Measurements from ENCODE around the gene PDZD4. TPM values are rescaled to one million over a fixed set of nuclear protein-coding genes. Genes with fewer than 3 reads are reported as not detected.

Gene PDZD4
- total and polyA plus RNA-seq, 9 of the 15 experiments (the other 6 are each of a cell fraction or from before 2014, with no cell fraction given), result 0.05 to 0.38 (median 0.07) TPM; not detected in 5

DNA sequence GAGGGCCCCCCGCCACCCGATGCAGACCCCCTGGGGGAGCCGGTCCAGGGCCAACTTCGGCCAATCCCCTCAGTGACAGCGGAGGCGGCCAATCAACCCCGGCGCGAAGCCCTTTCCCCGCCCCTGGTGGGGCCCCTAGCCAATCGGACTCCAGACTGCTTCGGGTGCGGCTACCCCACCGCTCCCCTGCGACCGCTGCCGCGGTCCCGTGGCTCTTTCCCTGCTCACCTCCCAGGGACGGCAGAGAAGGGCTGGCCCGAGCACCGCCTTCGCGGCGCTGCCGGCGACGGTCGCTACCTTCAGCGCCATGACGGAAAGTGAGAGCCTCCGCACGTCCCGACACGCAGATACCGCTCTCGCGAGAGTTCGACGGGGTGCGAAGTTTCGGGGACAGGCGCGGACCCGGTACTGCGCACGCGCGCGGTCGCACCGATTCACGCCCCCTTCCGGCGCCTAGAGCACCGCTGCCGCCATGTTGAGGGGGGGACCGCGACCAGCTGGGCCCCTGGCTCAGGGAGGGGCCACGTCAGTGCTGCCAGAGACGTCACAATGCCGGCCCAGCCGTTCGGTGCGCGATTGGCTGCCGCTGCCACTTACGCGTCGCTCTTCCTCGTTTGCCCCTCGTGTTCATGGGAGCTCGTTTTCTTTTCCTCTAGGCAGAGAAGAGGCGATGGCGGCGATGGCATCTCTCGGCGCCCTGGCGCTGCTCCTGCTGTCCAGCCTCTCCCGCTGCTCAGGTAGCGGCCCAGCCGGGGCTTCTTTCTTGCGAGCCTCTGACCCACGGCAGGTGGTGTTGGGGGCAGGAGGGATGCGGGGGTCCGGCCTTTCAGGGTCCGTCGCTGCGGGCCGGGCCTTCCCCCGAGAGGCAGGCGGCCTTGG is 36.1 kb downstream of the PDZD4 start, which contains the start of the genes IDH3G and SSR4 (continued):
- TF ChIP-seq, protein P1, sequence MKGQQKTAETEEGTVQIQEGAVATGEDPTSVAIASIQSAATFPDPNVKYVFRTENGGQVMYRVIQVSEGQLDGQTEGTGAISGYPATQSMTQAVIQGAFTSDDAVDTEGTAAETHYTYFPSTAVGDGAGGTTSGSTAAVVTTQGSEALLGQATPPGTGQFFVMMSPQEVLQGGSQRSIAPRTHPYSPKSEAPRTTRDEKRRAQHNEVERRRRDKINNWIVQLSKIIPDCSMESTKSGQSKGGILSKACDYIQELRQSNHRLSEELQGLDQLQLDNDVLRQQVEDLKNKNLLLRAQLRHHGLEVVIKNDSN (CRISPR knock-in tag; IDR thresholded peaks at IDR 0.05), result peak; percentile 20
- TF ChIP-seq ZNF232 (CRISPR knock-in tag; IDR thresholded peaks at IDR 0.05) (peak; percentile 69; the same call in 1 of the 2 replicates), POLR2A (conservative IDR thresholded peaks at IDR 0.05) (peak; percentile 85), EP400 (IDR thresholded peaks at IDR 0.05) (peak; percentile 94), ASH1L (IDR thresholded peaks at IDR 0.05; ENCODE audit: borderline replicate concordance, low read depth, partially characterized antibody) (peak; percentile 79), ELF1 (tag; IDR thresholded peaks at IDR 0.05) (peak; percentile 70), TCF3 (CRISPR knock-in tag; IDR thresholded peaks at IDR 0.05) (0 out of 2 replicates have a peak, but pooled peaks have one; percentile 21), FOXM1 (IDR thresholded peaks at IDR 0.05; ENCODE audit: low read depth) (no peak), FOXM1 (CRISPR knock-in tag; IDR thresholded peaks at IDR 0.05; ENCODE audit: low read depth) (peak; percentile 31; the same call in 1 of the 2 replicates), ZFX (CRISPR knock-in tag; IDR thresholded peaks at IDR 0.05) (peak; percentile 79), YY1 (IDR thresholded peaks at IDR 0.05; ENCODE audit: borderline replicate concordance in 1 of 3, control insufficient read depth in 1 of 3, extremely low read depth in 1 of 3, insufficient read depth in 3 of 3, insufficient read length in 1 of 3, insufficient replicate concordance in 2 of 3, low read depth in 1 of 3, low read length in 2 of 3) (peak; percentile 78 to 96 (median 93)), TEAD2 (tag; IDR thresholded peaks at IDR 0.05) (no peak)
- TF ChIP-seq, protein P2, sequence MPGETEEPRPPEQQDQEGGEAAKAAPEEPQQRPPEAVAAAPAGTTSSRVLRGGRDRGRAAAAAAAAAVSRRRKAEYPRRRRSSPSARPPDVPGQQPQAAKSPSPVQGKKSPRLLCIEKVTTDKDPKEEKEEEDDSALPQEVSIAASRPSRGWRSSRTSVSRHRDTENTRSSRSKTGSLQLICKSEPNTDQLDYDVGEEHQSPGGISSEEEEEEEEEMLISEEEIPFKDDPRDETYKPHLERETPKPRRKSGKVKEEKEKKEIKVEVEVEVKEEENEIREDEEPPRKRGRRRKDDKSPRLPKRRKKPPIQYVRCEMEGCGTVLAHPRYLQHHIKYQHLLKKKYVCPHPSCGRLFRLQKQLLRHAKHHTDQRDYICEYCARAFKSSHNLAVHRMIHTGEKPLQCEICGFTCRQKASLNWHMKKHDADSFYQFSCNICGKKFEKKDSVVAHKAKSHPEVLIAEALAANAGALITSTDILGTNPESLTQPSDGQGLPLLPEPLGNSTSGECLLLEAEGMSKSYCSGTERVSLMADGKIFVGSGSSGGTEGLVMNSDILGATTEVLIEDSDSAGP (CRISPR knock-in tag; IDR thresholded peaks at IDR 0.05), result no peak
- TF ChIP-seq, protein P3, sequence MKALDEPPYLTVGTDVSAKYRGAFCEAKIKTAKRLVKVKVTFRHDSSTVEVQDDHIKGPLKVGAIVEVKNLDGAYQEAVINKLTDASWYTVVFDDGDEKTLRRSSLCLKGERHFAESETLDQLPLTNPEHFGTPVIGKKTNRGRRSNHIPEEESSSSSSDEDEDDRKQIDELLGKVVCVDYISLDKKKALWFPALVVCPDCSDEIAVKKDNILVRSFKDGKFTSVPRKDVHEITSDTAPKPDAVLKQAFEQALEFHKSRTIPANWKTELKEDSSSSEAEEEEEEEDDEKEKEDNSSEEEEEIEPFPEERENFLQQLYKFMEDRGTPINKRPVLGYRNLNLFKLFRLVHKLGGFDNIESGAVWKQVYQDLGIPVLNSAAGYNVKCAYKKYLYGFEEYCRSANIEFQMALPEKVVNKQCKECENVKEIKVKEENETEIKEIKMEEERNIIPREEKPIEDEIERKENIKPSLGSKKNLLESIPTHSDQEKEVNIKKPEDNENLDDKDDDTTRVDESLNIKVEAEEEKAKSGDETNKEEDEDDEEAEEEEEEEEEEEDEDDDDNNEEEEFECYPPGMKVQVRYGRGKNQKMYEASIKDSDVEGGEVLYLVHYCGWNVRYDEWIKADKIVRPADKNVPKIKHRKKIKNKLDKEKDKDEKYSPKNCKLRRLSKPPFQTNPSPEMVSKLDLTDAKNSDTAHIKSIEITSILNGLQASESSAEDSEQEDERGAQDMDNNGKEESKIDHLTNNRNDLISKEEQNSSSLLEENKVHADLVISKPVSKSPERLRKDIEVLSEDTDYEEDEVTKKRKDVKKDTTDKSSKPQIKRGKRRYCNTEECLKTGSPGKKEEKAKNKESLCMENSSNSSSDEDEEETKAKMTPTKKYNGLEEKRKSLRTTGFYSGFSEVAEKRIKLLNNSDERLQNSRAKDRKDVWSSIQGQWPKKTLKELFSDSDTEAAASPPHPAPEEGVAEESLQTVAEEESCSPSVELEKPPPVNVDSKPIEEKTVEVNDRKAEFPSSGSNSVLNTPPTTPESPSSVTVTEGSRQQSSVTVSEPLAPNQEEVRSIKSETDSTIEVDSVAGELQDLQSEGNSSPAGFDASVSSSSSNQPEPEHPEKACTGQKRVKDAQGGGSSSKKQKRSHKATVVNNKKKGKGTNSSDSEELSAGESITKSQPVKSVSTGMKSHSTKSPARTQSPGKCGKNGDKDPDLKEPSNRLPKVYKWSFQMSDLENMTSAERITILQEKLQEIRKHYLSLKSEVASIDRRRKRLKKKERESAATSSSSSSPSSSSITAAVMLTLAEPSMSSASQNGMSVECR (CRISPR knock-in tag; IDR thresholded peaks at IDR 0.05), result peak; percentile 78; the same call in 1 of the 2 replicates

Measured in K562 (cell line).